K562 (cell line): ENCODE measurements around the gene BCAR3. TPM values are rescaled to one million over a fixed set of nuclear protein-coding genes. Genes with fewer than 3 reads are reported as not detected.
A peak's percentile ranks its signal among the peaks of the same experiment; 100 is the strongest.

Experiments
- ARID3A ChIP-seq: IDR thresholded peaks from 2 replicates; pipeline ENCODE4 v1.6.1; 2012; ENCODE audit warnings: low read depth, low read length, improper control_type of control experiment, borderline replicate concordance
- ATF1 ChIP-seq, 2 experiments: fragments of 450-650 bp in 1 of 2; IDR thresholded peaks; 2 replicates each; pipeline ENCODE4 v1.6.1; 2016; ENCODE audit warnings: missing compliant biosample characterization in 1 of 2, missing genetic modification characterization in 1 of 2
- BRF2 ChIP-seq: IDR thresholded peaks from 3 replicates; pipeline ENCODE4 v1.6.1; 2011; ENCODE audit warnings: borderline replicate concordance, mild to moderate bottlenecking; ENCODE audit not compliant: insufficient read length, insufficient read depth
- COPS2 ChIP-seq: fragments of 450-650 bp; conservative IDR thresholded peaks from 2 replicates; pipeline ENCODE4 v1.6.1; 2016; ENCODE audit warnings: mild to moderate bottlenecking, moderate library complexity
- DMBX1 ChIP-seq: fragments of 250-450 bp; sonication (Bioruptor Pico); IDR thresholded peaks from 2 replicates; pipeline ENCODE4 v1.8.0; 2022; ENCODE audit warnings: inconsistent platforms, mild to moderate bottlenecking, moderate library complexity, borderline replicate concordance
- DPF2 ChIP-seq: fragments of 450-650 bp; IDR thresholded peaks from 2 replicates; pipeline ENCODE4 v1.6.1; 2016
- ELF2 ChIP-seq: fragments of 250-450 bp; sonication (Bioruptor Pico); IDR thresholded peaks from 2 replicates; pipeline ENCODE4 v1.5.0; 2021; ENCODE audit warnings: mild to moderate bottlenecking
- HMGN3 ChIP-seq: IDR thresholded peaks from 2 replicates; pipeline ENCODE4 v1.6.1; 2011; ENCODE audit warnings: borderline replicate concordance, low read depth, mild to moderate bottlenecking, mixed read lengths, low read length; ENCODE audit not compliant: insufficient read length; ENCODE audit errors: extremely low read depth
- KAT2B ChIP-seq: IDR thresholded peaks from one replicate; pipeline ENCODE4 v1.6.1; 2012; ENCODE audit warnings: low read depth, mild to moderate bottlenecking, control low read depth, inconsistent platforms, low read length, moderate library complexity
- KLF10 ChIP-seq: fragments of 250-450 bp; sonication (Bioruptor Pico); IDR thresholded peaks from 2 replicates; pipeline ENCODE4 v1.6.1; 2021; ENCODE audit warnings: matching md5 sums
- MEF2A ChIP-seq: IDR thresholded peaks from 2 replicates; pipeline ENCODE4 v1.6.1; 2011; ENCODE audit warnings: low read depth, mild to moderate bottlenecking, low read length, moderate library complexity; ENCODE audit not compliant: control insufficient read depth
- PHTF2 ChIP-seq: fragments of 250-450 bp; sonication (Bioruptor Pico); IDR thresholded peaks from 2 replicates; pipeline ENCODE4 v1.5.0; 2021; ENCODE audit warnings: mild to moderate bottlenecking
- POLR2B ChIP-seq: fragments of 450-650 bp; IDR thresholded peaks from 2 replicates; pipeline ENCODE4 v1.6.1; 2018; ENCODE audit warnings: low read depth; ENCODE audit not compliant: partially characterized antibody
- REST ChIP-seq, 2 experiments: fragments of 450-650 bp; formaldehyde crosslinking in 1 of 2; IDR thresholded peaks; 2 replicates each; pipeline versions ENCODE4 v1.4.0 to v1.6.1; 2014 to 2020; ENCODE audit warnings: mild to moderate bottlenecking in 2 of 2, borderline replicate concordance in 1 of 2, low read depth in 1 of 2
- SPI1 ChIP-seq: IDR thresholded peaks from 2 replicates; pipeline ENCODE4 v1.6.1; 2011; ENCODE audit warnings: low read depth, low read length, control low read depth, borderline replicate concordance
- TAF15 ChIP-seq: fragments of 200-400 bp; formaldehyde crosslinking; IDR thresholded peaks from 2 replicates; pipeline ENCODE4 v1.6.1; 2017; ENCODE audit warnings: mild to moderate bottlenecking, low read depth, low read length, moderate library complexity
- ZC3H4 ChIP-seq: sonication (generic); formaldehyde crosslinking; IDR thresholded peaks from 2 replicates; pipeline ENCODE4 v1.9.0; 2021; ENCODE audit warnings: missing genetic modification reagents, borderline replicate concordance
- polyA plus RNA-seq, 8 experiments: library from polyadenylated mRNA; depleted of rRNA in 4 of 8; stranded (reverse) in 5 of 8; unstranded in 3 of 8; fragments of >200 nt; fragmentation: Nextera tagmentation in 2 of 8; fragmentation: Illumina TruSeq in 1 of 8; extraction: Ambion mirVana in 2 of 8; extraction: Trizol in 1 of 8; gene quantifications; 2 replicates each; pipeline versions ENCODE4 v1.2.1 to v1.2.3, GENCODE V29; 2011 to 2014; ENCODE audit warnings: inconsistent platforms in 1 of 8, missing spikeins in 1 of 8
- total RNA-seq, 7 experiments: library from RNA; depleted of rRNA in 6 of 7; stranded (reverse); fragments of >200 nt in 6 of 7; fragmentation: Illumina TruSeq in 2 of 7; extraction: Trizol in 2 of 7; gene quantifications; 2 replicates each; pipeline versions ENCODE4 v1.2.1 to v1.2.3, GENCODE V29; 2011 to 2021; ENCODE audit warnings: low replicate concordance in 1 of 7

BCAR3 gene
- total and polyA plus RNA-seq, 9 of the 15 experiments (the other 6 are each of a cell fraction or from before 2014, with no cell fraction given): 1.8 to 6.3 (median 3.8) TPM

- TF ChIP-seq REST (IDR thresholded peaks at IDR 0.05; ENCODE audit: borderline replicate concordance) (peak; percentile 67), REST (CRISPR knock-in tag; IDR thresholded peaks at IDR 0.05; ENCODE audit: low read depth) (peak; percentile 56; the same call in 1 of the 2 replicates), TAF15 (no peak), KAT2B (no peak), HMGN3 (no peak), MEF2A (no peak; the same call in 1 of the 2 replicates), ZC3H4 (CRISPR knock-in tag) (no peak), COPS2 (no peak), DPF2 (peak; percentile 99), ELF2 (CRISPR knock-in tag) (no peak), ATF1 (CRISPR knock-in tag; IDR thresholded peaks at IDR 0.05) (peak; percentile 38; the same call in 1 of the 2 replicates), ATF1 (tag; IDR thresholded peaks at IDR 0.05) (peak; percentile 91), DMBX1 (peak; percentile 85), KLF10 (no peak), SPI1 (no peak), POLR2B (peak; percentile 45), PHTF2 (CRISPR knock-in tag) (no peak), ARID3A (peak; percentile 60; the same call in 1 of the 2 replicates), BRF2 (no peak)
Observed at GRCh38 chr1:93567255-93567918, 114.2 kb downstream of the BCAR3 start (continued).
